ENCODE data around the gene DCLK1. TPM values are rescaled to one million over a fixed set of nuclear protein-coding genes. Genes with fewer than 3 reads are reported as not detected.
A peak's percentile ranks its signal among the peaks of the same experiment; 100 is the strongest.

Gene DCLK1
- total RNA-seq, 1 donor from 2014 or later = 7.9 TPM

DNA sequence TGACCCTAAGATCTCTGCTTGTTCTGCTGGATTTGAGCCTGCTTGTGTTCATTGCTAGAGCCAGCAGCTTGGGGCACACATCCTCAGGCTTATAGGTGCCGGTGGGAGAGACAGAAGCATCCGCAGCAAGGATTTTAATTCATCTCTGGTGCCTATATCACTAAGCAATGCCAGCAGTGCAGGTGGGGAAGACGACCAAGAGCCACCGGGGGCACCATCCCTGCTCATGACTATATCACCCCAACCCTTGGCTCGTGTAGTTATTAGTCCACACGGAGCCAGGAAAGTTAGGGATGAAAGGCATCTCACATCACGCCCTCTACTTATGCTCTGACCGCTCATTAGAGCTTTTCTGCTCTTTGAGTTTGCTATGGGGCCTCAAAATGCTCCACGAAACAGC is 298.2 kb downstream of the DCLK1 start:
- Mint-ChIP-seq H3K4me1 (ENCODE audit: low read depth) (peaks cover 47% of the 10 kb centered on the region), H3K36me3 (ENCODE audit: low read depth) (no peaks in the 10 kb centered on the region), H3K4me3 (ENCODE audit: unreplicated experiment) (no peak overlapping the region), H3K27me3 (ENCODE audit: low read depth) (no peaks in the 10 kb centered on the region), H3K27ac (ENCODE audit: unreplicated experiment) (peak overlapping the region; percentile 79), H3K9me3 (ENCODE audit: low read depth) (no peaks in the 10 kb centered on the region)
- TF ChIP-seq, protein P1, sequence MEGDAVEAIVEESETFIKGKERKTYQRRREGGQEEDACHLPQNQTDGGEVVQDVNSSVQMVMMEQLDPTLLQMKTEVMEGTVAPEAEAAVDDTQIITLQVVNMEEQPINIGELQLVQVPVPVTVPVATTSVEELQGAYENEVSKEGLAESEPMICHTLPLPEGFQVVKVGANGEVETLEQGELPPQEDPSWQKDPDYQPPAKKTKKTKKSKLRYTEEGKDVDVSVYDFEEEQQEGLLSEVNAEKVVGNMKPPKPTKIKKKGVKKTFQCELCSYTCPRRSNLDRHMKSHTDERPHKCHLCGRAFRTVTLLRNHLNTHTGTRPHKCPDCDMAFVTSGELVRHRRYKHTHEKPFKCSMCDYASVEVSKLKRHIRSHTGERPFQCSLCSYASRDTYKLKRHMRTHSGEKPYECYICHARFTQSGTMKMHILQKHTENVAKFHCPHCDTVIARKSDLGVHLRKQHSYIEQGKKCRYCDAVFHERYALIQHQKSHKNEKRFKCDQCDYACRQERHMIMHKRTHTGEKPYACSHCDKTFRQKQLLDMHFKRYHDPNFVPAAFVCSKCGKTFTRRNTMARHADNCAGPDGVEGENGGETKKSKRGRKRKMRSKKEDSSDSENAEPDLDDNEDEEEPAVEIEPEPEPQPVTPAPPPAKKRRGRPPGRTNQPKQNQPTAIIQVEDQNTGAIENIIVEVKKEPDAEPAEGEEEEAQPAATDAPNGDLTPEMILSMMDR (IDR thresholded peaks at IDR 0.05) = peak; percentile 19
- DNase-seq (ENCODE audit: low spot score) = no peak

DNA sequence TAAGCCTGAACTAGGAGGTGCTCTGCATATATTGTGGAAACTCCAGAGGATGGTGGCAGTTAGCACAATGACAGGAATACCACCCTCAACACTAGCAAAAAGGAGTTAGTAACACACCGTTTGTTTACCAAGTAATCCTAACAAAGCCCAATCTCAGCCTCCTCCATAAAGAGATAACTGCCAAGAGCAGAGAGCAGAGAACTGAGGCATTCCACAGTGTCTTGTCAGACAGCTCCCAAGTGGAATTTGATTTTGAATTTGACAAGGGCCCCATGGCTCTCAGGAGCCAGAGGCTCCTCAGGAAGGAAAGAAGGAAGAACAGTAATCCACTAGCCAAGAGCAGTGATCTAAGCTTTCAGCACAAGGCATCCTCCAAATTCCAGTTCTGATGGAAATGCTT is 298.6 kb downstream of the DCLK1 start:
- no peak overlapping the region for H3K4me3 Mint-ChIP-seq (ENCODE audit: unreplicated experiment)
- no peaks in the 10 kb centered on the region for H3K9me3 Mint-ChIP-seq (ENCODE audit: low read depth)
- H3K4me1 Mint-ChIP-seq (ENCODE audit: low read depth) = peaks cover 42% of the 10 kb centered on the region
- peak overlapping the region; percentile 67 for H3K27ac Mint-ChIP-seq (ENCODE audit: unreplicated experiment)
- H3K27me3 Mint-ChIP-seq (ENCODE audit: low read depth) = no peaks in the 10 kb centered on the region
- no peaks in the 10 kb centered on the region for H3K36me3 Mint-ChIP-seq (ENCODE audit: low read depth)
- DNase-seq (ENCODE audit: low spot score) = no peak
- TF ChIP-seq, protein P1 (IDR thresholded peaks at IDR 0.05) = no peak

DNA sequence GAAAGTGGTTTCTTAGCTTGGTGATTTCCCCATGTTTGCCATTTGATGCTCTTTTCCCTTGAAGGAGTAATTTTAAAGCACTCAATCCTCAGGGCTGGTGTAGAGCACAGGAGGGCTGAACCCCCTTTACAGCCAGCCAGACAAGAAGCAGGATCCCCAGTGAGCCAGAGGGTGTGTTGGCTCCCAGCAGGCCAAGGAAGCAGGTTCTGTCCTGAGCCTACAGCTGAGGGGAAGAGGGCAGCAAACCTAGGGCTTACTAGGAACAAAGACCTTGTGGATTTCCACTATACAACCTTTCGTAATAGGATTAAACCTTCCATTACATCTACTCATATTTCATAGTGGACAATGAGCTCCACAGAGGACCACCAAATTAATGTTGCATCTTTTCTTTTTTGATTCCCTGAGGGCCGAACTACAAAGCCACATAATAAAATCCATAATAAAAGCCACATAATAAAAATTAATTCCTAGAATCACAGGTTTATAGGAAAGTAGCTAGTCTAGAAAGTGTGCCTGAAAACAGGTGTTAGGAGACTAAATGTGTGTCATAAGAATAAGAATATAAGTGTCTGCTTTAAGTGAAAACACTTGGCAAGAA is 300.2 kb downstream of the DCLK1 start:
- no peak overlapping the region for H3K4me3 Mint-ChIP-seq (ENCODE audit: unreplicated experiment)
- no peaks in the 10 kb centered on the region for H3K9me3 Mint-ChIP-seq (ENCODE audit: low read depth)
- peaks cover 34% of the 10 kb centered on the region for H3K4me1 Mint-ChIP-seq (ENCODE audit: low read depth)
- no peaks in the 10 kb centered on the region for H3K36me3 Mint-ChIP-seq (ENCODE audit: low read depth)
- TF ChIP-seq, protein P1 (IDR thresholded peaks at IDR 0.05) = no peak
- H3K27ac Mint-ChIP-seq (ENCODE audit: unreplicated experiment) = no peak overlapping the region
- no peaks in the 10 kb centered on the region for H3K27me3 Mint-ChIP-seq (ENCODE audit: low read depth)
- DNase-seq (ENCODE audit: low spot score) = no peak

DNA sequence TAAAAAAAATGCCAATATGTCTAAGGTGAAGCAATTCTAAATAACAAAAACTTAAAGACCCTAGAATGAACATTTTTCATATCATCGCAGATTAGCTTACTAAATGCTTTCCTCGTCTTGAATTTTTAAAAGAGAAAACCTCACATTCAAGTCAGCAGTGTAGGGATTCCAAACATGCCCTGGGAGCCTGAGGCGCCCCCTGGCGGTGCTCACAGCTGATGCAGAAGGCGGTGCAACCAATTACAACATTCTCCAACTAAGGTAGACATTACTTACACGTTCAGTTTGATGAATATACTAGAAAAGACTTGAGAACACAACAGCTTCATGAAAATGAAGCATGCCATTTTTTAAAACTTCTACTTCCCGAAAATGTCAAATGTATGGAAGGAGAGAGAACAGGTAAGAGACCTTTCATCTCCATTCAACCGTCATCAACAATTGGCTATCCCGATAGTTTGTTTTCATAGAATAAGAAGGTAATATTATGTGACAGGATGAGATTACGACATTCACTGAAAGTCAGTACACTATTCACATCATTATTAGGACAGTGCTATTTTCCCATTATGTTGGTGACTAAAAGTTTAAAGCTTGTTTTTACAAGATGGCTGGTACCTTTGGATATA is 304.4 kb downstream of the DCLK1 start:
- Mint-ChIP-seq H3K27me3 (ENCODE audit: low read depth) (no peaks in the 10 kb centered on the region), H3K9me3 (ENCODE audit: low read depth) (no peaks in the 10 kb centered on the region), H3K4me3 (ENCODE audit: unreplicated experiment) (no peak overlapping the region), H3K27ac (ENCODE audit: unreplicated experiment) (no peak overlapping the region), H3K4me1 (ENCODE audit: low read depth) (peaks cover 7% of the 10 kb centered on the region), H3K36me3 (ENCODE audit: low read depth) (no peaks in the 10 kb centered on the region)
- TF ChIP-seq, protein P1 (IDR thresholded peaks at IDR 0.05) = peak; percentile 51
- no peak for DNase-seq (ENCODE audit: low spot score)

DNA sequence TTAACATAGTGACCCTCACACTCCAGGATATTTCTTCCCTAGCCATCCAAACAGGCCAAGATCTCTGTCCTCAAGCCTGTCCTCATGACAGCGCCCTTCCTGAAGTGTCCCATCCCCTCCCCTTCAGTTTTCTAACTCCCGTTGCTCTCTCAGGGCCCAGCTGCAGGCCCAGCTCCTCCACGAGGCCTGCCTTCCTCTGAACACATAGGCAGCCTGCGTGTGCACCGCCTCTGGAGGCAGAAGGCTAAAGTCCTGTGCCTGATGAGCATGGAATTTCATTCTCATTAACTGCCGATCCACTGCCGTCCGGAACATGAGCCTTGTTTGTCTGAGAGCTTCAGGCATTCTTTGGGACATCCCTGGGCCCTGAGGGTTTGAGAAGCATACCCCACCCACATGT is 306.4 kb downstream of the DCLK1 start:
- no peak overlapping the region for H3K4me3 Mint-ChIP-seq (ENCODE audit: unreplicated experiment)
- H3K4me1 Mint-ChIP-seq (ENCODE audit: low read depth) = peaks cover 4% of the 10 kb centered on the region
- H3K36me3 Mint-ChIP-seq (ENCODE audit: low read depth) = no peaks in the 10 kb centered on the region
- DNase-seq (ENCODE audit: low spot score) = no peak
- no peak overlapping the region for H3K27ac Mint-ChIP-seq (ENCODE audit: unreplicated experiment)
- no peaks in the 10 kb centered on the region for H3K9me3 Mint-ChIP-seq (ENCODE audit: low read depth)
- H3K27me3 Mint-ChIP-seq (ENCODE audit: low read depth) = no peaks in the 10 kb centered on the region
- TF ChIP-seq, protein P1 (IDR thresholded peaks at IDR 0.05) = no peak
